Lung microvascular endothelial cell (primary cell): ENCODE results near the gene UBE4B. TPM values are rescaled to one million over a fixed set of nuclear protein-coding genes. Genes with fewer than 3 reads are reported as not detected.
"Not testable (repeated sequence)": the region's sequence is repeated elsewhere in the genome, so short reads cannot be mapped to it uniquely, and the experiment has no call there.

Source experiments
- DNase-seq, 2 donors: peaks; one replicate each; pipeline versions ENCODE4 v3.0.0 to v3.0.0-alpha.2; 2010; ENCODE audit warnings: low read depth in 2 of 2
- total RNA-seq: library from RNA; depleted of rRNA; stranded (reverse); fragments of >200 nt; gene quantifications from 2 replicates; pipeline ENCODE4 v1.2.1, GENCODE V29; 2014

UBE4B gene
- total RNA-seq, 1 donor from 2014 or later, result 12.7 TPM

- no peak for DNase-seq
Observed at GRCh38 chr1:10171105-10171767, 138.5 kb downstream of the UBE4B start.

GRCh38 chr1:10171995-10172669 lies 139.4 kb downstream of the UBE4B start:
- no peak for DNase-seq

GRCh38 chr1:10173582-10173981 lies 140.8 kb downstream of the UBE4B start:
- DNase-seq, result no peak

- DNase-seq, result no peak
Observed at GRCh38 chr1:10177876-10178275, 145.1 kb downstream of the UBE4B start.

- DNase-seq, result no peak
Observed at GRCh38 chr1:10178597-10179405, 146.0 kb downstream of the UBE4B start.

GRCh38 chr1:10179406-10180091 lies 146.8 kb downstream of the UBE4B start:
- DNase-seq, result no peak

GRCh38 chr1:10181154-10181553 lies 148.4 kb downstream of the UBE4B start:
- DNase-seq, result no peak

GRCh38 chr1:10185759-10186158 lies 153.0 kb downstream of the UBE4B start:
- DNase-seq, result no peak

GRCh38 chr1:10186331-10187025 lies 153.7 kb downstream of the UBE4B start:
- DNase-seq, result no peak

- no peak for DNase-seq
Observed at GRCh38 chr1:10187026-10187334, 154.2 kb downstream of the UBE4B start.

- DNase-seq, result no peak
Observed at GRCh38 chr1:10188133-10188650, 155.4 kb downstream of the UBE4B start.

GRCh38 chr1:10189659-10190058 lies 156.9 kb downstream of the UBE4B start:
- no peak for DNase-seq

- no peak for DNase-seq
Observed at GRCh38 chr1:10192263-10192662, 159.5 kb downstream of the UBE4B start.

- no peak for DNase-seq
Observed at GRCh38 chr1:10193288-10193687, 160.5 kb downstream of the UBE4B start.

- DNase-seq, result no peak
Observed at GRCh38 chr1:10195570-10195969, 162.8 kb downstream of the UBE4B start.

- DNase-seq, result no peak
Observed at GRCh38 chr1:10196976-10197375, 164.2 kb downstream of the UBE4B start.

GRCh38 chr1:10200620-10201019 lies 167.9 kb downstream of the UBE4B start:
- no peak for DNase-seq

GRCh38 chr1:10204003-10204642 lies 171.4 kb downstream of the UBE4B start:
- DNase-seq, result no peak

- not testable (repeated sequence) for DNase-seq
Observed at GRCh38 chr1:10205206-10205605, 172.4 kb downstream of the UBE4B start.

- DNase-seq, result no peak
Observed at GRCh38 chr1:10207810-10208209, 175.1 kb downstream of the UBE4B start.

GRCh38 chr1:10208537-10208936 lies 175.8 kb downstream of the UBE4B start:
- DNase-seq, result no peak
